Neural cell (in vitro differentiated cells): ENCODE measurements around the gene PDE3A.

ENCODE experiments used
- CTCF ChIP-seq: fragments of 450-650 bp; IDR thresholded peaks from 2 replicates; pipeline ENCODE4 v1.5.1; 2014; ENCODE audit warnings: antibody characterized with exemption, mild to moderate bottlenecking, moderate library complexity; ENCODE audit not compliant: poor library complexity, severe bottlenecking
- RAD21 ChIP-seq: fragments of 450-650 bp; conservative IDR thresholded peaks from 2 replicates; pipeline ENCODE4 v1.6.1; 2014; ENCODE audit warnings: antibody characterized with exemption, mild to moderate bottlenecking, moderate library complexity
- SMC3 ChIP-seq: fragments of 450-650 bp; conservative IDR thresholded peaks from 2 replicates; pipeline ENCODE4 v1.6.1; 2014; ENCODE audit warnings: antibody characterized with exemption, mild to moderate bottlenecking, moderate library complexity; ENCODE audit not compliant: poor library complexity

DNA sequence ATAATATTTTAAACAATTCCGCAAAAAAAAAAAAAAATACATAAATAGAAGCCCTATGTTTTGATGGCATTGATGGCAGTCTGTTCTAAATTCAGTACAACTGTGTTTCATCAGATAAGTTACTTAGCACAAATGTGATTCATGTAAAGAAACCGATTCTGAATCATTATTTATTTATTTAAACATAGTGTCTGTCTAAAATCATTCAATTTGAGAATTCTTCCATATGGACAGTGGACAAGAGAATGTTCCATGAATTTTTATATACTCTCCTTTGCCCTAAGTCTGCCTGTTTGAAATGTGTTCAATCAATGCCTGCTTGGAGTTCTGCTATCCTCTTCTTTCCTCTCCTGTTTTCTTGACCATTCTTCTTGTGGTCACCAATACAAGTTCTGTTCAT, 126.5 kb downstream of the PDE3A start:
- TF ChIP-seq CTCF (no peak), RAD21 (no peak), SMC3 (no peak)
